ENCODE measurements around the gene LCE5A. TPM values are rescaled to one million over a fixed set of nuclear protein-coding genes. Genes with fewer than 3 reads are reported as not detected.

The LCE5A gene, protein sequence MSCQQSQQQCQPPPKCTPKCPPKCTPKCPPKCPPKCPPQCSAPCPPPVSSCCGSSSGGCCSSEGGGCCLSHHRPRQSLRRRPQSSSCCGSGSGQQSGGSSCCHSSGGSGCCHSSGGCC
- not detected in 3 replicates for polyA plus RNA-seq
- not detected for polyA plus RNA-seq (2011; ENCODE audit: low read depth)
- not detected in 2 replicates for polyA plus RNA-seq (2011; cell fraction: cytosol; rRNA removed)
- not detected in 2 replicates for polyA plus RNA-seq (2011; cell fraction: nucleus; rRNA removed)
- 1.0 TPM in 1 of 2 replicates, not detected in the other for polyA plus RNA-seq (2012; ENCODE audit: low replicate concordance)
- polyA minus RNA-seq, result not detected in 3 replicates
- not detected for polyA minus RNA-seq (2011; cell fraction: cytosol; rRNA and poly(A)+ RNA removed)
- polyA minus RNA-seq (2011; cell fraction: nucleus; rRNA and poly(A)+ RNA removed), result not detected in 2 replicates

DNA sequence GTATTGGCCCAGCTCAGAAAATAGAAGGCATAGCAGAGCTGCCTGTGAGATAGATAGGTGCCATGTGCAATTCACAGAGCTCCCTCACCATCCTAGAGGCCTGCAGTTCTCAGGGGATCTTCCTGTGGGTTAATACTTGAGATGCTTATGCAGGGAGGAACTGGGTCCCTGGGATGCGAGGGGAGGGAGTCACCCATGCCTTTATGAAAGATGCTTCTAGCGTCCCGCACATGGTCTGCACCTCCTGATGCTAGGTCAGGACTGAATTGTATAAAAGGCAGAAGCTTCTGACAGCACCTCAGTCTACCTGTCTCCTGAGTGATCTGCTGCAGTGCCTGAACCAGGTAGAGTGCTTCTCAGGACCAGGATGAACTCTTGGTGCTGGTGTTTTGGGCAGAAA is at the start of gene LCE5A:
LCE5A (plus strand) TSS at position 301 of the 400 bp plus-strand sequence. CDS start 732 bp downstream, outside the sequence.
- H3K4me1 ChIP-seq (ENCODE audit: control insufficient read depth, extremely low read depth, insufficient read depth, low read length), result peaks cover 17% of the 10 kb centered on the region
- DNase-seq (ENCODE audit: low read depth, low spot score), result no peak
- no peaks in the 10 kb centered on the region for H3K79me2 ChIP-seq (ENCODE audit: control insufficient read depth, insufficient read depth, low read length)
- H3K9ac ChIP-seq (ENCODE audit: control insufficient read depth, extremely low read depth, insufficient read depth, low read length), result no peak within 1 kb of the TSS
- no peak within 1 kb of the TSS for H3K4me2 ChIP-seq (ENCODE audit: control insufficient read depth, extremely low read depth, insufficient read depth, low read depth, low read length)
- H3K4me3 ChIP-seq (ENCODE audit: control insufficient read depth in 2 of 3, extremely low read depth in 1 of 3, insufficient read depth in 2 of 3, low read depth in 1 of 3, low read length in 3 of 3), result no peak within 1 kb of the TSS
- dilution Hi-C loops (cut with MboI; ENCODE audit: extremely low pct_ligation_motif_present, low sequenced_read_pairs), result no loop called here
- H2AFZ ChIP-seq (ENCODE audit: control insufficient read depth, low read length), result no peak within 1 kb of the TSS
- H3K36me3 ChIP-seq (ENCODE audit: control insufficient read depth in 2 of 2, extremely low read depth in 1 of 2, insufficient read depth in 2 of 2, low read length in 2 of 2), result no peaks in the 10 kb centered on the region
- no peaks in the 10 kb centered on the region for H3K9me3 ChIP-seq (ENCODE audit: control insufficient read depth, low read depth, low read length)
- H4K20me1 ChIP-seq (ENCODE audit: control insufficient read depth, extremely low read depth, insufficient read depth, low read length), result no peaks in the 10 kb centered on the region
- H3K27me3 ChIP-seq (ENCODE audit: control insufficient read depth, extremely low read depth, insufficient read depth, low read length), result no peaks in the 10 kb centered on the region
- no peak for FAIRE-seq
- TF ChIP-seq CTCF (optimal IDR thresholded peaks at IDR 0.05 in 1 of 3, IDR thresholded peaks at IDR 0.05 in 1 of 3, conservative IDR thresholded peaks at IDR 0.05 in 1 of 3; ENCODE audit: extremely low read depth in 1 of 3, insufficient read depth in 2 of 3, low read length in 3 of 3) (no peak), EZH2 (IDR thresholded peaks at IDR 0.05; ENCODE audit: low read length) (no peak)
- H3K27ac ChIP-seq (ENCODE audit: control insufficient read depth, insufficient read depth, low read length), result no peak within 1 kb of the TSS
- H3K9me1 ChIP-seq (ENCODE audit: control insufficient read depth, extremely low read depth, insufficient read depth, low read length), result no peaks in the 10 kb centered on the region

GRCh38 chr1:152461544-152461943 is 49.1 kb upstream of the LCE5A start:
- H3K4me2 ChIP-seq (ENCODE audit: control insufficient read depth, extremely low read depth, insufficient read depth, low read depth, low read length), result no peak overlapping the region
- H3K9me3 ChIP-seq (ENCODE audit: control insufficient read depth, low read depth, low read length), result no peaks in the 10 kb centered on the region
- DNase-seq (ENCODE audit: low read depth, low spot score) (no peak), FAIRE-seq (peak; percentile 78)
- H4K20me1 ChIP-seq (ENCODE audit: control insufficient read depth, extremely low read depth, insufficient read depth, low read length), result no peaks in the 10 kb centered on the region
- H3K79me2 ChIP-seq (ENCODE audit: control insufficient read depth, insufficient read depth, low read length), result no peaks in the 10 kb centered on the region
- no peaks in the 10 kb centered on the region for H3K27me3 ChIP-seq (ENCODE audit: control insufficient read depth, extremely low read depth, insufficient read depth, low read length)
- H3K27ac ChIP-seq (ENCODE audit: control insufficient read depth, insufficient read depth, low read length), result no peak overlapping the region
- H2AFZ ChIP-seq (ENCODE audit: control insufficient read depth, low read length), result no peak overlapping the region
- H3K9ac ChIP-seq (ENCODE audit: control insufficient read depth, extremely low read depth, insufficient read depth, low read length), result no peak overlapping the region
- no peak overlapping the region for H3K4me3 ChIP-seq (ENCODE audit: control insufficient read depth in 2 of 3, extremely low read depth in 1 of 3, insufficient read depth in 2 of 3, low read depth in 1 of 3, low read length in 3 of 3)
- TF ChIP-seq CTCF (optimal IDR thresholded peaks at IDR 0.05 in 1 of 3, IDR thresholded peaks at IDR 0.05 in 1 of 3, conservative IDR thresholded peaks at IDR 0.05 in 1 of 3; ENCODE audit: extremely low read depth in 1 of 3, insufficient read depth in 2 of 3, low read length in 3 of 3) (peak; percentile 56 to 69 (median 62)), EZH2 (IDR thresholded peaks at IDR 0.05; ENCODE audit: low read length) (no peak)
- dilution Hi-C loops (cut with MboI; ENCODE audit: extremely low pct_ligation_motif_present, low sequenced_read_pairs), result no loop called here
- H3K36me3 ChIP-seq (ENCODE audit: control insufficient read depth in 2 of 2, extremely low read depth in 1 of 2, insufficient read depth in 2 of 2, low read length in 2 of 2), result no peaks in the 10 kb centered on the region
- H3K9me1 ChIP-seq (ENCODE audit: control insufficient read depth, extremely low read depth, insufficient read depth, low read length), result peaks cover 5% of the 10 kb centered on the region
- H3K4me1 ChIP-seq (ENCODE audit: control insufficient read depth, extremely low read depth, insufficient read depth, low read length), result peaks cover 6% of the 10 kb centered on the region
